Measurements from ENCODE around the gene CTSS.

GRCh38 chr1:150772326-150772725 is 6.7 kb upstream of the CTSS start:
- TF ChIP-seq CTCF (IDR thresholded peaks at IDR 0.05; ENCODE audit: low read length) (no peak), EZH2 (optimal IDR thresholded peaks at IDR 0.05; ENCODE audit: low read depth, low read length) (no peak)

Data from MM.1S (cell line).